T-helper 9 cell (primary cell): ENCODE results near the gene DMC1.
"Not testable (repeated sequence)": the region's sequence is repeated elsewhere in the genome, so short reads cannot be mapped to it uniquely, and the experiment has no call there.

ENCODE experiments used
- DNase-seq: peaks from one replicate; pipeline ENCODE4 v3.0.0-alpha.2; 2020

The DMC1 gene

GRCh38 chr22:38497869-38498268, 72.1 kb downstream of the DMC1 start:
- DNase-seq: no peak

- DNase-seq: no peak
These were observed 75.0 kb downstream of the DMC1 start for GRCh38 chr22:38494939-38495338.

GRCh38 chr22:38494498-38494897, 75.5 kb downstream of the DMC1 start:
- no peak for DNase-seq

- no peak for DNase-seq
These were observed 78.2 kb downstream of the DMC1 start for GRCh38 chr22:38491707-38492348.

- DNase-seq: no peak
These were observed 79.1 kb downstream of the DMC1 start for GRCh38 chr22:38490915-38491314.

GRCh38 chr22:38490475-38490874, 79.5 kb downstream of the DMC1 start:
- no peak for DNase-seq

GRCh38 chr22:38489561-38490145, 80.3 kb downstream of the DMC1 start:
- no peak for DNase-seq

- DNase-seq: no peak
These were observed 80.8 kb downstream of the DMC1 start for GRCh38 chr22:38489142-38489541.

- no peak for DNase-seq
These were observed 82.0 kb downstream of the DMC1 start for GRCh38 chr22:38487946-38488345.

GRCh38 chr22:38485783-38486182, 84.2 kb downstream of the DMC1 start:
- DNase-seq: no peak

- no peak for DNase-seq
These were observed 85.7 kb downstream of the DMC1 start for GRCh38 chr22:38484244-38484643.

- no peak for DNase-seq
These were observed 87.2 kb downstream of the DMC1 start for GRCh38 chr22:38482662-38483308.

GRCh38 chr22:38481871-38482332, 88.1 kb downstream of the DMC1 start:
- no peak for DNase-seq

- no peak for DNase-seq
These were observed 88.7 kb downstream of the DMC1 start for GRCh38 chr22:38481162-38481870.

GRCh38 chr22:38479096-38479837, 90.7 kb downstream of the DMC1 start:
- no peak for DNase-seq

GRCh38 chr22:38477585-38477984, 92.4 kb downstream of the DMC1 start:
- DNase-seq: no peak

GRCh38 chr22:38474003-38474607, 95.9 kb downstream of the DMC1 start:
- no peak for DNase-seq

- DNase-seq: no peak
These were observed 98.7 kb downstream of the DMC1 start for GRCh38 chr22:38471237-38471636.

- DNase-seq: not testable (repeated sequence)
These were observed 99.8 kb downstream of the DMC1 start for GRCh38 chr22:38470179-38470578.

GRCh38 chr22:38469306-38469781, 100.6 kb downstream of the DMC1 start:
- DNase-seq: no peak
